IPS-15b (cell line): ENCODE measurements around the gene CCDC174.

ENCODE experiments used
- H3K27me3 ChIP-seq: one replicate; pipeline ENCODE4 v1.6.1; 2013; ENCODE audit warnings: low read length; ENCODE audit not compliant: control insufficient read depth, insufficient read depth
- H3K36me3 ChIP-seq: one replicate; pipeline ENCODE4 v1.6.1; 2013; ENCODE audit warnings: low read length; ENCODE audit not compliant: control insufficient read depth, insufficient read depth
- H3K4me1 ChIP-seq: one replicate; pipeline ENCODE4 v1.6.1; 2013; ENCODE audit warnings: mild to moderate bottlenecking, low read length; ENCODE audit not compliant: control insufficient read depth, insufficient read depth
- H3K4me3 ChIP-seq: one replicate; pipeline ENCODE4 v1.5.1; 2013; ENCODE audit warnings: low read depth, low read length
- H3K9ac ChIP-seq: one replicate; pipeline ENCODE4 v1.6.1; 2013; ENCODE audit warnings: low read depth, mild to moderate bottlenecking, low read length
- H3K9me3 ChIP-seq: one replicate; pipeline ENCODE4 v1.6.1; 2013; ENCODE audit warnings: mild to moderate bottlenecking, low read length; ENCODE audit not compliant: control insufficient read depth, insufficient read depth

Gene CCDC174

DNA sequence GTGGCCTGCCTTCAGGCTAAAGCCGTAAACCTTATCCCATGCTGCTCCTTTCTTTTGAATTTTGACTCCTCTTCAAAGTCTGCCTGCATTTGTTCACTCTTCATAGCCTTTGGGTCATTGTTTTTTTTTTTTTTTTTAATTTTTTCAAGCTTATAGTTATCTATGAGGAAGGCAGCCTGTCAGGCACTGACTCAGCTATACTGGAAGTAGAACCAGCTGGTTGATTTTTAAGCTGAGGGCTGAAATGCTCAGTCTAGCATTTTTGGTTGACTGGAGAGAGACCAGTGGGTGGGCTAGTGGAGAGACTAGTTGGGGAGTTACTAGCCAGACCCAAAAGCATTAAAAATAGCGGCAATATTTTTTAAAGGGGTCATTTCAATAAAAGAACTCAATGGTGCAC, 67.4 kb downstream of the CCDC174 start:
- no peaks in the 10 kb centered on the region for H3K36me3 ChIP-seq
- H3K4me3 ChIP-seq = no peak overlapping the region
- no peaks in the 10 kb centered on the region for H3K4me1 ChIP-seq
- H3K9me3 ChIP-seq = no peaks in the 10 kb centered on the region
- H3K9ac ChIP-seq = no peak overlapping the region
- H3K27me3 ChIP-seq = no peaks in the 10 kb centered on the region

DNA sequence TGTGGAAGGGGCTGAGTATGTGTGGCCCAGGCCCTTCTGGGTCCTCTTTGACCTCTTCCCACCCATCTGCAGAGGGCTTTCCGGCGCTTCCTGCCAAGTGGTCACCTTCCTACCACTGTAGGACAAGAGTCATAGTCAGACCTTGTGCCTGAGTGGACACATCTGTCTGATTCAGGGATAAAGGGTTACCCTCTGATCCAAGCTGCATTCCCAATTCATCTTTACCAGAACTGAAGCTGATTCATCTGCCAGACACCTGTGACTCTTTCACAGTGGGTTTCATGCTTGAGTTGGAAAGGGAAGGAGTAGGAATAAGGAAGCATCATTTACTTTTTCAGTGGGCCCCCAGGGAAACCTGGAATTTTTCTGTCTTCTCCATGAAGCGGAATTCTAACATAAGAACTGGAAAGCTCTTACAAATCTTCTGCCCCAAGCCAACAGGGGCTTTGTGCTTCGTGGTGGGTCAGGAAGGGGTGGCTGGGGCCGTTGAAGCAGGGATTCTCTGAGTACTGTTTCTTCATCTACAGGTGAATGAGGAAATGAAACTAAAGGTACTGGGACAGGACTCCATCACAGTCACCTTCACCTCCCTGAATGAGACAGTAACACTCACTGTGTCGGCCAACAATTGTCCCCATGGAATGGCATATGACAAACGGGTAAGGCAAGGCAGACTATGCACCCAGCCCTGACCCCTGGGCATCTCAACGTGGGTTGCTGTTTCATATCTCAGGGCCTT, 69.7 kb downstream of the CCDC174 start:
- no peaks in the 10 kb centered on the region for H3K36me3 ChIP-seq
- no peaks in the 10 kb centered on the region for H3K4me1 ChIP-seq
- no peak overlapping the region for H3K9ac ChIP-seq
- no peak overlapping the region for H3K4me3 ChIP-seq
- no peaks in the 10 kb centered on the region for H3K27me3 ChIP-seq
- no peaks in the 10 kb centered on the region for H3K9me3 ChIP-seq
